ENCODE data around the gene HAS3.

DNA sequence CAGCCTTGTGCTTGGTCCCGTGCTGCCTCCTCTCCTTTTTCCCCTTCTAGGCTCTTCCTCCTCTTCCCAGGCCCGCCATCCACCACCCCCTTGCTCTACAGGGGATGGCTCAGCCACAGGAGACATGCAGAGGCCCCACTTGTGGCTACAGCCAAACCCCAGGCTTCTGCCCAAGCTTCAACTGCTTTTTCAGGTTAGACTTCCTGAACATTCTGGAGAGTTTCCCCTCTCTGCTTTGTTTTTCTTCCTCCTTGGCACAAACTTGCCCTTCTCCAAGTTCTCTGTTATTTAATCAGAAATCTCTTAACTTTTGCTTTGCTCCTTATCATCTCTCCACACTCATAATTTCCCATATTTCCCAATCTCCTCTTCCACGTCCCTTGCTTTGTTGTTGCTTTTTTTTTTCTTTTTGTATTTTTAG is 18.3 kb upstream of the HAS3 start:
- TF ChIP-seq, protein P1, sequence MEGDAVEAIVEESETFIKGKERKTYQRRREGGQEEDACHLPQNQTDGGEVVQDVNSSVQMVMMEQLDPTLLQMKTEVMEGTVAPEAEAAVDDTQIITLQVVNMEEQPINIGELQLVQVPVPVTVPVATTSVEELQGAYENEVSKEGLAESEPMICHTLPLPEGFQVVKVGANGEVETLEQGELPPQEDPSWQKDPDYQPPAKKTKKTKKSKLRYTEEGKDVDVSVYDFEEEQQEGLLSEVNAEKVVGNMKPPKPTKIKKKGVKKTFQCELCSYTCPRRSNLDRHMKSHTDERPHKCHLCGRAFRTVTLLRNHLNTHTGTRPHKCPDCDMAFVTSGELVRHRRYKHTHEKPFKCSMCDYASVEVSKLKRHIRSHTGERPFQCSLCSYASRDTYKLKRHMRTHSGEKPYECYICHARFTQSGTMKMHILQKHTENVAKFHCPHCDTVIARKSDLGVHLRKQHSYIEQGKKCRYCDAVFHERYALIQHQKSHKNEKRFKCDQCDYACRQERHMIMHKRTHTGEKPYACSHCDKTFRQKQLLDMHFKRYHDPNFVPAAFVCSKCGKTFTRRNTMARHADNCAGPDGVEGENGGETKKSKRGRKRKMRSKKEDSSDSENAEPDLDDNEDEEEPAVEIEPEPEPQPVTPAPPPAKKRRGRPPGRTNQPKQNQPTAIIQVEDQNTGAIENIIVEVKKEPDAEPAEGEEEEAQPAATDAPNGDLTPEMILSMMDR (conservative IDR thresholded peaks at IDR 0.05; ENCODE audit: low read length): no peak
- TF ChIP-seq EZH2phosphoT487 (IDR thresholded peaks at IDR 0.05; ENCODE audit: borderline replicate concordance): no peak
